Fibroblast of lung (primary cell): ENCODE measurements around the gene CTRL. TPM values are rescaled to one million over a fixed set of nuclear protein-coding genes. Genes with fewer than 3 reads are reported as not detected.

Experiments
- DNase-seq, 2 donors: peaks; one replicate each; pipeline versions ENCODE4 v3.0.0 to v3.0.0-alpha.2; 2010; ENCODE audit warnings: low read depth in 2 of 2
- H2AFZ ChIP-seq: 2 replicates; pipeline ENCODE4 v1.5.1; 2012; ENCODE audit warnings: low read length, control low read depth, inconsistent platforms
- H3K27ac ChIP-seq: 2 replicates; pipeline ENCODE4 v1.5.1; 2011; ENCODE audit warnings: low read length, control low read depth; ENCODE audit not compliant: insufficient read depth
- H3K27me3 ChIP-seq: 2 replicates; pipeline ENCODE4 v1.5.1; 2011; ENCODE audit warnings: mild to moderate bottlenecking, low read length; ENCODE audit not compliant: control insufficient read depth, insufficient read depth
- H3K36me3 ChIP-seq: 2 replicates; pipeline ENCODE4 v1.5.1; 2011; ENCODE audit warnings: low read length; ENCODE audit not compliant: control insufficient read depth, insufficient read depth
- H3K4me1 ChIP-seq: 2 replicates; pipeline ENCODE4 v1.5.1; 2011; ENCODE audit warnings: low read length; ENCODE audit not compliant: control insufficient read depth, insufficient read depth; ENCODE audit errors: extremely low read depth
- H3K4me2 ChIP-seq: 2 replicates; pipeline ENCODE4 v1.5.1; 2011; ENCODE audit warnings: low read length, control low read depth; ENCODE audit not compliant: insufficient read depth; ENCODE audit errors: extremely low read depth
- H3K4me3 ChIP-seq, 4 experiments: fragments of 200-600 bp in 1 of 4; sonication (generic) in 1 of 4; replicated peaks in 1 of 4; 2 replicates each; pipeline ENCODE4 v1.5.1; 2011 to 2016; ENCODE audit warnings: low read length in 4 of 4, low read depth in 3 of 4, mild to moderate bottlenecking in 3 of 4, control low read depth in 2 of 4, inconsistent platforms in 1 of 4, mixed read lengths in 1 of 4; ENCODE audit not compliant: insufficient read depth in 1 of 4; ENCODE audit errors: control extremely low read depth in 1 of 4
- H3K79me2 ChIP-seq: 2 replicates; pipeline ENCODE4 v1.5.1; 2012; ENCODE audit warnings: mild to moderate bottlenecking, low read length, inconsistent platforms; ENCODE audit not compliant: control insufficient read depth, insufficient read depth
- H3K9ac ChIP-seq: 2 replicates; pipeline ENCODE4 v1.5.1; 2011; ENCODE audit warnings: mild to moderate bottlenecking, low read length, control low read depth; ENCODE audit not compliant: insufficient read depth
- H3K9me3 ChIP-seq: 2 replicates; pipeline ENCODE4 v1.5.1; 2012; ENCODE audit warnings: low read depth, low read length; ENCODE audit not compliant: control insufficient read depth, insufficient read depth
- H4K20me1 ChIP-seq: 2 replicates; pipeline ENCODE4 v1.5.1; 2011; ENCODE audit warnings: low read length; ENCODE audit not compliant: control insufficient read depth, insufficient read depth; ENCODE audit errors: extremely low read depth
- EZH2 ChIP-seq: IDR thresholded peaks from 2 replicates; pipeline ENCODE4 v1.5.1; 2012; ENCODE audit warnings: low read length, control low read depth, mild to moderate bottlenecking; ENCODE audit errors: missing control alignments
- polyA plus RNA-seq, 2 donors: library from polyadenylated mRNA; depleted of rRNA in 1 of 2; stranded (reverse) in 1 of 2; unstranded in 1 of 2; fragments of >200 nt; gene quantifications; 2 replicates each; pipeline ENCODE4 v1.2.1, GENCODE V29; 2011 to 2012; ENCODE audit warnings: missing spikeins in 1 of 2
- total RNA-seq: library from RNA; depleted of rRNA; stranded (reverse); fragments of >200 nt; gene quantifications from 2 replicates; pipeline ENCODE4 v1.2.1, GENCODE V29; 2014
- TF ChIP-seq, protein P1 (sequence below), 2 donors: IDR thresholded peaks in 1 of 2; conservative IDR thresholded peaks in 1 of 2; 1 replicate in 1 of 2; 2 replicates in 1 of 2; pipeline ENCODE4 v1.5.1; 2011 to 2012; ENCODE audit warnings: low read length in 2 of 2, control low read depth in 1 of 2, inconsistent platforms in 1 of 2, low read depth in 1 of 2, mild to moderate bottlenecking in 1 of 2

Gene CTRL
- total and polyA plus RNA-seq, 2 donors (not counting 1 experiment from before 2014, with no cell fraction given), result 0.14 to 0.33 TPM

DNA sequence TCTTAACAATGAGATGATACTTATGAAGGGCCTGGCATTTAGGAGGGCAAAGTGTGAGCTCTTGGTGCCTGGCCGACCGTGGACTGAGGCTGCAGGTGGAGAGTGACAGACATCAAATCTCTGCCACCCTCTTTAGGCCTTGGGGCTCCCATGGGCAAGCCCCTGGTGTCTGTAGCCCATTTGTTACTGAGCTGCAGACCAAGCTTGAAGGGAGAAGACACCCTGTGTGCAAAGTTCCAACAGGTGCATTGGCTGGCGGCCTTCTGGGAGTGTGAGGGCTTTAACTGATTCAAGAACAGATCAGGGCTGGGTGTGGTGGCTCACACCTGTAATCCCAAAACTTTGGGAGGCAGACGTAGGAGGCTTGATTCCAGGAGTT, 789 bp upstream of the CTRL start:
- Histone ChIP-seq H3K27ac (no peak overlapping the region), H3K9me3 (no peaks in the 10 kb centered on the region), H3K79me2 (peaks cover 3% of the 10 kb centered on the region), H3K4me2 (no peak overlapping the region), H2AFZ (no peak overlapping the region), H4K20me1 (no peaks in the 10 kb centered on the region), H3K4me1 (peaks cover 14% of the 10 kb centered on the region), H3K4me3 (no peak overlapping the region), H3K36me3 (peaks cover 12% of the 10 kb centered on the region), H3K27me3 (no peaks in the 10 kb centered on the region), H3K9ac (no peak overlapping the region)
- TF ChIP-seq EZH2, result no peak
- TF ChIP-seq, protein P1, sequence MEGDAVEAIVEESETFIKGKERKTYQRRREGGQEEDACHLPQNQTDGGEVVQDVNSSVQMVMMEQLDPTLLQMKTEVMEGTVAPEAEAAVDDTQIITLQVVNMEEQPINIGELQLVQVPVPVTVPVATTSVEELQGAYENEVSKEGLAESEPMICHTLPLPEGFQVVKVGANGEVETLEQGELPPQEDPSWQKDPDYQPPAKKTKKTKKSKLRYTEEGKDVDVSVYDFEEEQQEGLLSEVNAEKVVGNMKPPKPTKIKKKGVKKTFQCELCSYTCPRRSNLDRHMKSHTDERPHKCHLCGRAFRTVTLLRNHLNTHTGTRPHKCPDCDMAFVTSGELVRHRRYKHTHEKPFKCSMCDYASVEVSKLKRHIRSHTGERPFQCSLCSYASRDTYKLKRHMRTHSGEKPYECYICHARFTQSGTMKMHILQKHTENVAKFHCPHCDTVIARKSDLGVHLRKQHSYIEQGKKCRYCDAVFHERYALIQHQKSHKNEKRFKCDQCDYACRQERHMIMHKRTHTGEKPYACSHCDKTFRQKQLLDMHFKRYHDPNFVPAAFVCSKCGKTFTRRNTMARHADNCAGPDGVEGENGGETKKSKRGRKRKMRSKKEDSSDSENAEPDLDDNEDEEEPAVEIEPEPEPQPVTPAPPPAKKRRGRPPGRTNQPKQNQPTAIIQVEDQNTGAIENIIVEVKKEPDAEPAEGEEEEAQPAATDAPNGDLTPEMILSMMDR (conservative IDR thresholded peaks at IDR 0.05 in 1 of 2, IDR thresholded peaks at IDR 0.05 in 1 of 2; ENCODE audit: low read depth in 1 of 2, low read length in 2 of 2), result no peak
- DNase-seq, result no peak

DNA sequence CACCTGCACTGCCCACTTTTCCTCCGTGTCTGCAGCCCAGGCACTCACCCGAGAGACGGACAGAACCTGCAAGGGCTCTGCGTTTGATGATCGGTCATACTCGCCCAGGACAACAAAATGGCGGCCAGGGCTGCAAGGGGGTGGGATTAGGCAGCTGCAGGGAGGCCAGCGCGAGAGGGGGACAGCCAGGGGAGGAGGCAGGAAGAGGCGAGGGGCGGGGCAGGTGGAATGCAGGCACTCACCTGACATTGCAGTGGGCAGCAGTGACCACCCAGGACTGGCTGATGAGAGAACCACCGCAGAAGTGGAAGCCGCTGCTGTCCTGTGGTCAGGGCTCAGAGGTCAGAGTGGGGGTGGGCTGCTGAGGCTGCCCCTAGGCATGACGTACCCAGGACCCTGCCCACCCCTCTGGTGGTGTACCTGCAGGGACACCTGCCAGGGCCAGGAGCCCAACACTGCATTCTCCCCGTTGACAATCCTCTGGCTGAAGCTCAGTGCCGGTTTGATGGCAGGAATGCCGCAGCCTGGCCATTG, 917 bp downstream of the CTRL start:
- H3K9me3 ChIP-seq, result no peaks in the 10 kb centered on the region
- no peaks in the 10 kb centered on the region for H4K20me1 ChIP-seq
- no peak overlapping the region for H2AFZ ChIP-seq
- H3K9ac ChIP-seq, result no peak overlapping the region
- DNase-seq, result no peak
- no peak overlapping the region for H3K4me2 ChIP-seq
- TF ChIP-seq EZH2, result no peak
- TF ChIP-seq, protein P1 (conservative IDR thresholded peaks at IDR 0.05 in 1 of 2, IDR thresholded peaks at IDR 0.05 in 1 of 2; ENCODE audit: low read depth in 1 of 2, low read length in 2 of 2), result no peak
- no peak overlapping the region for H3K27ac ChIP-seq
- peaks cover 8% of the 10 kb centered on the region for H3K4me1 ChIP-seq
- no peaks in the 10 kb centered on the region for H3K79me2 ChIP-seq
- H3K4me3 ChIP-seq, result no peak overlapping the region
- peaks cover 14% of the 10 kb centered on the region for H3K36me3 ChIP-seq
- H3K27me3 ChIP-seq, result no peaks in the 10 kb centered on the region

DNA sequence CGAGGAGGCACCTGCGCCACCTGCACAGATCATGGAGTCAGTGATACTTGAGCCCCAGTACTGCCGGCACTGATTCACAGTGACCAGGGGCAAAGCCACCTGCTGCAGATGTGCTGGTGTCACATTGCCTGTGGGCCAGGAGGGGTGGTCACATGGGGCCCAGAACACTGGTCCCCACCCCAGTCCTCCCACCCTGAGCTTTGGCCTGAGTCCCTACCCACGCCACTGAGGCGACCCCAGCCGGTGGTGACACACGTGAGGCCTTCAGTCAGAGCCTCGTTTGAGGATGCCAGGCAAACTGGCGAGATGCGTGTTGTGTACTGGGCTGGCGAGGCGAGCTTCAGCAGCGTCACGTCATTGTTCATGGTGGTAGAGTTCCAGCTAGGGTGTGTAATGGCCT, 1.5 kb downstream of the CTRL start:
- Histone ChIP-seq H4K20me1 (no peaks in the 10 kb centered on the region), H3K4me2 (no peak overlapping the region), H3K4me1 (peaks cover 8% of the 10 kb centered on the region), H3K79me2 (no peaks in the 10 kb centered on the region), H3K27me3 (no peaks in the 10 kb centered on the region), H3K9ac (no peak overlapping the region), H3K27ac (no peak overlapping the region), H2AFZ (no peak overlapping the region), H3K36me3 (peaks cover 14% of the 10 kb centered on the region), H3K9me3 (no peaks in the 10 kb centered on the region), H3K4me3 (no peak overlapping the region)
- DNase-seq, result no peak
- TF ChIP-seq, protein P1 (conservative IDR thresholded peaks at IDR 0.05 in 1 of 2, IDR thresholded peaks at IDR 0.05 in 1 of 2; ENCODE audit: low read depth in 1 of 2, low read length in 2 of 2), result no peak
- TF ChIP-seq EZH2, result no peak
